GM12872 (cell line): ENCODE results near the gene PAX8.

Source experiments
- CTCF ChIP-seq: IDR thresholded peaks from 3 replicates; pipeline ENCODE4 v1.5.1; 2011; ENCODE audit warnings: low read depth, mild to moderate bottlenecking, low read length, moderate library complexity; ENCODE audit not compliant: insufficient read depth

PAX8 gene

GRCh38 chr2:113175736-113176695, 102.7 kb downstream of the PAX8 start:
- TF ChIP-seq CTCF = no peak

GRCh38 chr2:113175042-113175628, 103.6 kb downstream of the PAX8 start:
- no peak for TF ChIP-seq CTCF

GRCh38 chr2:113174376-113174750, 104.4 kb downstream of the PAX8 start:
- peak; percentile 52 for TF ChIP-seq CTCF

- TF ChIP-seq CTCF = 0 out of 3 replicates have a peak, but pooled peaks have one; percentile 28
Measured at GRCh38 chr2:113173542-113174375, 105.0 kb downstream of the PAX8 start, which contains the start of gene PSD4. TSS of gene PSD4 (plus strand) at chr2:113173971. CDS start at chr2:113182457, 8,486 bp downstream.

- no peak for TF ChIP-seq CTCF
Measured at GRCh38 chr2:113172721-113173541, 105.8 kb downstream of the PAX8 start.

GRCh38 chr2:113171334-113172075, 107.2 kb downstream of the PAX8 start:
- no peak for TF ChIP-seq CTCF
